Fibroblast of skin of left biceps (primary cell): ENCODE results near the gene YEATS2.
A peak's percentile ranks its signal among the peaks of the same experiment; 100 is the strongest.
"Not testable (repeated sequence)": the region's sequence is repeated elsewhere in the genome, so short reads cannot be mapped to it uniquely, and the experiment has no call there.

Experiments
- DNase-seq, 2 experiments: peaks; one replicate each; pipeline ENCODE4 v3.0.0-alpha.2; 2013; ENCODE audit warnings: low read depth in 2 of 2

The YEATS2 gene

GRCh38 chr3:183714622-183715021 is 17.0 kb downstream of the YEATS2 start:
- DNase-seq = no peak

- DNase-seq = no peak
Observed at GRCh38 chr3:183718012-183718411, 20.4 kb downstream of the YEATS2 start.

GRCh38 chr3:183725387-183725786 is 27.8 kb downstream of the YEATS2 start:
- no peak for DNase-seq

GRCh38 chr3:183728204-183728603 is 30.6 kb downstream of the YEATS2 start:
- DNase-seq = no peak

- DNase-seq = no peak
Observed at GRCh38 chr3:183730361-183730760, 32.8 kb downstream of the YEATS2 start.

GRCh38 chr3:183731611-183732010 is 34.0 kb downstream of the YEATS2 start:
- no peak for DNase-seq

- no peak for DNase-seq
Observed at GRCh38 chr3:183733553-183733952, 36.0 kb downstream of the YEATS2 start.

GRCh38 chr3:183734750-183735494 is 37.3 kb downstream of the YEATS2 start:
- DNase-seq = no peak

GRCh38 chr3:183737116-183737515 is 39.5 kb downstream of the YEATS2 start:
- DNase-seq = no peak

- not testable (repeated sequence) for DNase-seq
Observed at GRCh38 chr3:183740154-183740553, 42.6 kb downstream of the YEATS2 start.

GRCh38 chr3:183743231-183743630 is 45.6 kb downstream of the YEATS2 start:
- no peak for DNase-seq

- DNase-seq = no peak
Observed at GRCh38 chr3:183745300-183746098, 47.9 kb downstream of the YEATS2 start.

- no peak for DNase-seq
Observed at GRCh38 chr3:183754052-183754451, 56.5 kb downstream of the YEATS2 start.

GRCh38 chr3:183762304-183762703 is 64.7 kb downstream of the YEATS2 start:
- no peak for DNase-seq

- DNase-seq = peak in 1 of 2 experiments; percentile 24
Observed at GRCh38 chr3:183764847-183765731, 67.5 kb downstream of the YEATS2 start.

- DNase-seq = no peak
Observed at GRCh38 chr3:183766107-183766506, 68.5 kb downstream of the YEATS2 start.

- DNase-seq = no peak
Observed at GRCh38 chr3:183766745-183767606, 69.4 kb downstream of the YEATS2 start.

- DNase-seq = no peak
Observed at GRCh38 chr3:183768114-183768513, 70.5 kb downstream of the YEATS2 start.

GRCh38 chr3:183769453-183769852 is 71.9 kb downstream of the YEATS2 start:
- no peak for DNase-seq

GRCh38 chr3:183774631-183775030 is 77.0 kb downstream of the YEATS2 start:
- DNase-seq = no peak

- no peak for DNase-seq
Observed at GRCh38 chr3:183775781-183776180, 78.2 kb downstream of the YEATS2 start.
